SK-MEL-5 (cell line): ENCODE measurements around the gene ZNF41. TPM values are rescaled to one million over a fixed set of nuclear protein-coding genes. Genes with fewer than 3 reads are reported as not detected.
"Not testable (repeated sequence)": the region's sequence is repeated elsewhere in the genome, so short reads cannot be mapped to it uniquely, and the experiment has no call there.

Source experiments
- DNase-seq: peaks from one replicate; pipeline ENCODE4 v3.0.0-alpha.2; 2016; ENCODE audit warnings: low read depth, low spot score
- in situ Hi-C: cut with HindIII; loops from 2 replicates; pipeline ENCODE4 v1.10.0; 2016; ENCODE audit warnings: low sequenced_read_pairs, high pct_unique_total_duplicates, low pct_unique_long_range_greater_than_20kb
- polyA plus RNA-seq, 2 experiments: library from polyadenylated mRNA; depleted of rRNA; stranded (reverse); fragments of >200 nt; gene quantifications; 2 replicates each; pipeline ENCODE4 v1.2.3, GENCODE V29; 2015
- total RNA-seq: library from RNA; depleted of rRNA; stranded (reverse); fragments of >200 nt; shearing (Covaris generic); gene quantifications from 2 replicates; pipeline ENCODE4 v1.2.3, GENCODE V29; 2014; rRNA removed

ZNF41 gene
- 4.5 TPM in 2 replicates for total RNA-seq
- 2.3 and 5.5 TPM in 2 replicates for polyA plus RNA-seq (2015; cell fraction: cytosol; rRNA removed)
- 7.2 and 9.0 TPM in 2 replicates for polyA plus RNA-seq (2015; cell fraction: nucleus; rRNA removed)

DNA sequence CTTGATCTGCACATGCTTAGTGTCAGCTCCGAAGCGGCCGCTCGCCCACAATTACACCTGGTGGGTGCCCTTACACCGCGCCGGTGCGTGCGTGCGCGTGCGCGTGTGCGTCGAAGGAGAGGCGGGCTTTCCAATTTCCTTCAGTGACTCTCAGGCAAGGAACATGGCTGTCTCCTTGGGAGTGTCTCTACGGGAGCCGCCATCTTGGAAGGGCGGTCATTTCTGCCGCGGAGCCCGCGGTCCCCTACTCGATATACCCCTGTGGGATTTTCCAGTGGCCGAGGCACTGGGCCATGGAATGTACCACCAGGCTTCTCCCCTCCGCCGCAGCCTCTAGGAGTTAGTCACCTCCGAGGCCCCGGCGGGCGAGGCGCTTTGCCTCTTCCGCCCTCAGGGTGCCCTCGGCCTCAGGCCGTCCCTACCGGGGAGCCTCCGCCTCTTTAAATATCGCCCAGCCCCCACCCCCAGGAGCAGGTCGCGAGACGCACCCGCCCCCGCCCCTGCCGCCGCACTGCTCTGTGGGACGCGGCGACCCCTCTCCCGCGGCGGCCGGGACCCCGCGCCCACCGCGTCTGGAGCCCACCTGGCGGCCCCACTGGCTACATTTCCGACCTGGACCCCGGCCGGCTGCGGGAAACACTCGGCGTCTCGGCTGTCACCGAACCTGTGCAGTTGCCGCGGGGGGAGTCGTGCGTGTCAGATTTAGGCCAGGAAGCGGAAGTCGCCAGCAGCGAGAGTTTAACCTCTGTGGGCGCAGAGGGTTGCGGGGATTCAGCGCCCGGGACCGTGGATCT is at the start of gene ZNF41:
ZNF41 (minus strand) TSS at position 711 of the 794 bp plus-strand sequence. CDS start 15,741 bp downstream, outside the sequence.
- in situ Hi-C loops: no loop called here

DNA sequence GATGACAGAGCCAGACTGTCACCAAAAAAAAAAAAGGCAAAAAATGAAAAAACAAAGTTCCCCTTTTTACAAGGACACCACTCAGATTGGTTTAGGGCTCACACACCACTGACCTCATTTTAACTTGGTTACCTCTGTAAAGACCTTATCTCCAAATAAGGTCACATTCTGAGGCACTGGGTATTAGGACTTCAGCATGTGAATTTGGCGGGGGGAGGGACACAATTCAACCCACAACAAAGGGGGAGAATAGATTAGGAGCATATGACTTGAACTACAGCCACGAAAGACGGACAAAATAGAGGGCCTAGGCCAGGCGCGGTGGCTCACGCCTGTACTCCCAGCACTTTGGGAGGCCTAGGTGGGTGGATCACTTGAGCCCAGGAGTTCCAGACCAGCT is 47.0 kb upstream of the ZNF41 start:
- in situ Hi-C loops: no loop called here
- DNase-seq: no peak

More for the DNA sequence above, at the start of gene ZNF41:
- peak; percentile 80 for DNase-seq

DNA sequence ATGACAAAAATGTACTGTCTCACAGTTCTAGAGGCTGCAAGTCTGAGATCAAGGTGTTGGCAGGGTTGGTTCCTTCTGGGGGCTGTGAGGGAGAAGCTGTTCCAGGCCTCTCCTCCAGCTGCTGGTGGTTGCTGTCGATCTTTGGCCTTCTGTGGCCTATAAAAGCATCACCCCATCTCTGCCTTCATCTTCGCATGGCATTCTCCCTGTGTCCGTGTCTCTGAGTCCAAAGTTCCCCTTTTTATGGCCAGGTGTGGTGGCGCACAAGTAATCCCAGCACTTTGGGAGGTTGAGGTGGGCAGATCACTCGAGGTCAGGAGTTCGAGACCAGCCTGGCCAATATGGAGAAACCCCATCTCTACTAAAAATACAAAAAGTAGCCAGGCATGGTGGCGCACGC is 46.5 kb upstream of the ZNF41 start:
- no peak for DNase-seq
- in situ Hi-C loops: no loop called here

DNA sequence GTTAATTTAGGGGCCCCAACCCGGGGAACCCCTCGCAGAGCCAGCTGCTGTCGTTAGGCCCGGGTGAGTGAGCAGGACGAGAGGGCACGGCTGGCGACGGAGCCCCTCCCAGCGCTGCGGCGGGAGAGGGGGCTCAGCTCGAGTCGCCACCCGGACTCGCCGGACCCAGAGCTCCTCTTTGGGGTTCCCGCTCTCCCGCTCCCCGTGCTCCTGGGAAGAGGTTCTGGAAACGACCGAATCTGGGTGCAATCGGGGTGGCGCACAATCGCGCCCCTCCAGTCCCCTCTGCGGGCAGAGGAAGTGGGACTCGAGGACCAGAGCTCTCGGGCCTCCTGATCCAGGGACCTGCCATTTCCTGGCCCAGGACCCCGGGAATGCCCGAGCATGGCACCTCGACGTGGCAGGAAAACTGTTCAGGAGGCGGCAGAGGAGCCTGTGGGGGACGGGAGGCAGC is 40.7 kb upstream of the ZNF41 start:
- DNase-seq: no peak
- in situ Hi-C loops: no loop called here

DNA sequence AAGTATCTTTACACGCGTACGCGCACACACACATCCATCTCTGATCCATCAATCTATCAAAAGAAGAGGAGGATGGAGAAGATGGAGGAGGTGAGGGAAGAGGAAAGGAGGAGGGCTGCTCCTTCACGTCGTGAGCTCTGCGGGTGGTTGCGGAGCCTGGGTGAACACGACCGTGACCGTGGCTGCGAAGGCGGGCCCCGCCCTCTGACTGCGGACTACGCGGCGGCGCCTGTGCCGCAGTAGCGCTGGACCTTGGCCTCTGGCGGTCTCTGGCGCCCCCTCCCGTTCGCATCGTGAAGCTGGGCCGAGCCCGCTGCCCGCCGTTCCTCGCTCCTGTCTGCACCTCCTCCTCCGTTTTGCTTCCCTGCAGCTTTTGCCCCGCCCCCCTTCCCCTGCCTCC is 40.3 kb upstream of the ZNF41 start:
- peak; percentile 73 for DNase-seq
- in situ Hi-C loops: no loop called here

DNA sequence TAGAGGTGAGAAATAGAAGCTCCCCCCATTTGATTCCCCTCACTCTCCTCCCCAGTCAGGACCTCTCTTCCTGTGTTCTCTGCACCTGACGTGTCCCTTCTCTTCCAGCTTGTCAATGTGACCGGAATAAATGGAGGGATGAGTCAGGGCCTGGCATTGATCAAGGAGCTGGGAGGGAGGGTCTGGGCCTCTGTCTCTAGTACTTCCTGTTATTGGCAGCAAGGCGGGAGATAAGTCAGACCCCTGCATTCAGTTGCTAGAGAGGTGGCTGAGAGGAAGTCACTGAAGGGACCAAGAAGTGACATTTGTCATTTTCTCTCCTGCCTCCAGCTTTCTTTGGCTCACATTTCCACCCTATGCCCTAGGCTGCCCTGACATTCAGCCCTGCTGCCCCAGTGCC is 35.1 kb upstream of the ZNF41 start:
- DNase-seq: no peak
- in situ Hi-C loops: no loop called here

DNA sequence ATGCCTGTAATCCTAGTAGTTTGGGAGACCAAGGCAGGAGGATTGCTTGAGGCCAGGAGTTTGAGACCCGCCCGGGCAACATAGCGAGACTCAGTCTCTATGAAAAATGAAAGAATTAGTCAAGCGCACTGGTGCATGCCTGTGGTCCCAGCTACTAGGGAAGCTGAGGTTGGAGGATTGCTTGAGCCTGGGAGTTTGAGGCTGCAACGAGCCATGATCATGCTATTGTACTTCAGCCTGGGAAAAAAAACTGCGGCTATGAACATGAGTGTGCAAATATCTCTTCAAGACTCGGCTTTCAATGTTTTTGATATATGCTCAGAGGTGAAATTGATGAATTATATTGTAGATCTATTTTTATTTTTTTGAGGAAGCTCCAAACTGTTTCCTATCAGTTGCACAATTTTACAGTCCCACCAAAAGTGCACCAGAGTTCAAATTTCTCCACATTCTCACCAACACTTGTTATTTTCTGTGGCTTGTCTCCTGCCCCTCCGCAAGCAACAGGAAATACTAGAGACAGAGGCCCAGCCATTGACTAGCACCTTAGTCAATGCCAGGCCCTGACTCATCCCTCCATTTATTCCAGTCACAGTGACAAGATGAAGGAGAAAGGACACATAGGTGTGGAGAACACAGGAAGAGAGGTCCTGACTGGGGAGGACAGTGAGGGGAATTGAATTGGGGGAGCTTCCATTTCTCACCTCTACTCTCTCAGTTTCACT is 33.1 kb upstream of the ZNF41 start:
- no peak for DNase-seq
- in situ Hi-C loops: no loop called here

DNA sequence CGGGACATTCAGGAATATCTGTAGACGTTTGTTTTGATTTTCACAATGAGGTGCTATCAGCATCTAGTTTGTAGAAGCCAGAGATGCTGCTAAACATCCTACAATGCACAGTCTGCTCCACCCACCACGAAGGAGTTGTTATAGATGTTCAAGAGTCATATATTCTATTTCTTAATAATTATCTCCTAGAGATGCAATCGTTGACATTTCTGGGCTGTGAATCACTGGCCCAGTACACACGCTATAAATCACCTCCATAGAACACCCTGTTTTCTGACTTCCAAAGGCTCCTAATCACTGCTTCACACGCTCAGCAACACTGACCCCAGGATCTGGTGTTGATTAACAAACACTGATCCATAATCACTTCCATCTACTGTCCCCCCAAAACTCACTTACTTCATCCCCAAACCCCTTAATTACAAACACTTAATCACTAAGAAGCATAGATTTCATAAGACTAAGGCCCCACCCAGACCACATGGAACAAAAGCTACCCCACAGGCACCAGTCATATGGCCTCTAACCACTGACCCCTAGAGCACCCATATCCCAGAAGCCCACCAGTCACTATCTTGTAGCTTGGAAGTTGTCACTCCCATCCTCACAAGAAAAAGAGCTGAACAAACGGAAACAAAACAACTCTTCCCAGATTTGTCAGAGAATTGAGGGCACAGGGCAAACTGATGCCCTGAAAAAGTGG is 31.7 kb upstream of the ZNF41 start:
- in situ Hi-C loops: no loop called here
- no peak for DNase-seq

DNA sequence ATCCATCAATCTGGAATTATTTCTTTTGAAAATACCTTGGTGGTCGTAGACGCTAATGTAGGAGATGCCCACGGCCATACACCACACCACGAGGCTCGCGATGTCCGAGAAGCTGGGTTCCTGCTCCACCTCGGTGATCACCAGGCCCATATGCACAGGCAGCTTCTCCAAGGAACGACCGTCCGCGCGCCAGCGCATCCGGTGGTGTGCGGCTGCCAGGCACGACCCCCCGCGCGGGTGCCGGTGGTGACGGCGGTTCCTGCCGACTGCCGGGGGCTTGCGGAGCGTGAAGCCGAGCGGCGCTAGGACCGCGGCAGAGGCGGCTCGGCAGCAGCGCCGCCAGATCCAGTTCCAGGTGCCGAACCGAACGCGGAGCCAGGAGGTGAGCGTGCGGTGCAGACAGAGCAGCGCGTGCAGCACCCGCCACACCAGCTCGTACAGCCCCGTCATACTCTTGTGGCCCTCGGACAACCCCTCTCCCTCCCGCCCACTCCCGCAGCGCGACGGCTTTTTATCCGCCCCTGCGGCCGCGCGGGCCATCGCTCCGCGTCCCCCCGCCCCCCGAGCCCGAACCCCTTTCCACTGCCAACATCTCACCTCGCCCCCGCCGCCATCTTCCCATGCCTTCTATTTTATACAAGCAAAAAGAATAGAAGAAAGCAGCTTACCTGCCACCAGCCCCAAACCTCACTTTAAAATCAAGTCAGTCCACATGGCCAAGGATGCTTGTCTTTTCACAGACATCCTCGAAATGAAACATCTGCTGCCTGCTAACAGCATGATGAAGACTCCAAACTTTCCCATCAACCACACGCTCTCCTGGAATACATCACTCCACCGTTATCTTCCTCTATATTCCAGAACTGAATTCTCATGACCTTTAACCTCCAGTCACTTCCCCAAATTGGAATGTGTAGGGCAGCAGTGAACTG is 30.3 kb upstream of the ZNF41 start:
- DNase-seq, in situ Hi-C loops: not testable (repeated sequence)

DNA sequence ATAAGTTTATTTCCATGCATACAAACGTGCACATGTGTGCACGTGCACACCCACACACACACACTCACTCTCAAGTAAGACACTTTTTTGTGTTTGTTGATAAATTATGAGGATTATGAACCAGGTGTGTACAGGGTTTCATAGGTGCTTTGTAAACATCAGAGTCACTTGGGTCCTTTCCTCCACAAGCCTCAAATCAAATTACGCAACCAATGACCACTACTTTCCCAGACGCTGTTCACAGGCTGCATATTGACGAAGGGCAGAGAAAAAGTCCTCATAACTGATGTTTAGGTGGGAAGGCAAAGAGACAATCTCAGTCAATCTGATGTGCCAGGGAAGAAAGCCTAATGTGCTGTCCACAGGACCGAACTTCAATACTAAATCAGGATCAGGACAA is 29.4 kb upstream of the ZNF41 start:
- in situ Hi-C loops, DNase-seq: not testable (repeated sequence)

DNA sequence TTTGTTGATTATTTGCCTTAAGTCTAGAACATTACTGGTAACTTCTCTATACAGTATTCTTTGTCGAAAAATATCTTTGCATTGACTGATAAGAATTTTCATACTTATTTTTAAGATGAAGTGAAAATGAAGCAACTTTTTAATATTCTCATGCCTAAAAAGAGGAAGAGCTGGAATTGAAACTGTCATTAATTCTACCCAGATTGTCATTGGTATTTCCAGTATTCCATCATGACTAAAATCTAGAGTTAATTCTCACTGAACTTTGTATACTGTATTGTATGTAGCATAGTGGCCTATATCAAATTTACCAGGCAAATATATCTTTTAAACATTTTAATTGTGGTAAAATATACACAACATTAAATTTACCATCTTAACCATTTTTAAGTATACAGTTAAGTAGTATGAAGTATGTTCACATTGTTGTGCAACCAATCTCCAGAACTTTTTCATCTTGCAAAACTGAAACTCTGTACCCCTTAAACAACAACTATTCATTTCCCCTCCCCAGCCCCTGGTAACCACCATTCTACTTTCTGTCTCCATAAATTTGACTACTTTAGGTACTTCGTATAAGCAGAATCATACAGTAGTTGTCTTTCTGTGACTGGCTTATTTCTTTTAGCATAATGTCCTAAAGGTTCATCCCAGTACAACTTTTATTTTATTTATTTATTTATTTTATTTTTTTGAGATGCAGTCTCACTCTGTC is 24.3 kb upstream of the ZNF41 start:
- in situ Hi-C loops: no loop called here
- no peak for DNase-seq

DNA sequence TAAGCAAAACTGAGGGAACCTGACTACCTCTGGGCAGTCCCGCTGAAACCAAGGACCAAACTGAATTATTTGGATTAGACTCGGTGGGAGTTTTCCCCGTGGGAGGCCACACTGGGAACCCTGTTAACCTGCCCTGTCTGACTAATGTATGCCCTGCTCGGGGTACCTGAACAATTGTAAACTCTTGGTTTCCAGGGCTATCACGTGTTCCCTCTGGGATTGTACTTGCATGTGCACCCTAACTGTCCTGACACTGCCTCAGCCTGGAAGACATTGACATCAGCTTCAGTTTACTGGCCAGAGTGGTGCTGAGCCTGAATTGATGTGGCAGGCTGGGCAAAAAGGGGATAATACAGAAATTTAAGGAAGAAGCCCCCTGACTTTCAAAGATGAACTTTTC is 20.1 kb upstream of the ZNF41 start:
- no peak for DNase-seq
- in situ Hi-C loops: no loop called here

DNA sequence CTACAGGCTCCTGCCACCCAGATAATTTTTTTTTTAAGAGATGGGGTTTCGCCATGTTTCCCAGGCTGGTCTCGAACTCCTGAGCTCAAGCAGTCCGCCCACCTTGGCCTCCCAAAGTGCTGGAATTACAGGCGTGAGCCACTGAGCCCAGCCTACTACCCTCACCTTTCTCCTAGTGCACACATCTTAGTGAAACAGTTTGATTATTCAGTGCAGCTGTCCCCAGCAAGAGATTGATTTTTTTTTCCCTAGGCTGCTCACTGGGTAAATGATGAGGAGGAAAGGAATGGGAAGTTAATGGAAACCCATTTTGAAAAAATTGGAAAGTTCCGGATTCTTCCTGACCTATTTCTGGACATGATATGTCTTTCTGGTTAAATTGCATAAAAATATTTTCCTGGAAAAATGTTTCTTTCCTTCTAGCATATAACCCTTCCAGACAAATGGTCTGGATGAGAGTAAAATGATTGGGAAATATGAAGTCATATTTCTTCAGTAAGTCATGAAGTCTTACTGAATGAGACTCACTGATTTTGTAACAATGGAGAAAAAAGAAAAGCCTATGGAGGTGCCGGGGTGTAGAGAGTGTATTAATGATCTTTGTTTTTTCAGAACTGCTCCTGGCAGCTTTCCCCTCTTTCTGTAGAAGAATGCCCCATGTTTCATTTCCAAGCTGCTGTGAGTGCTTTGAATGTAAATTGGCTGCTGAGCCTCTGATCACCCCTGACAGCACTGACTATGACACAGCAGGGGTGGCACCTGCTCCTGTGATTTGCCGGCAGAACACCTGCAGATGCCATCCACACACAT is 19.5 kb upstream of the ZNF41 start:
- in situ Hi-C loops: no loop called here
- DNase-seq: no peak

DNA sequence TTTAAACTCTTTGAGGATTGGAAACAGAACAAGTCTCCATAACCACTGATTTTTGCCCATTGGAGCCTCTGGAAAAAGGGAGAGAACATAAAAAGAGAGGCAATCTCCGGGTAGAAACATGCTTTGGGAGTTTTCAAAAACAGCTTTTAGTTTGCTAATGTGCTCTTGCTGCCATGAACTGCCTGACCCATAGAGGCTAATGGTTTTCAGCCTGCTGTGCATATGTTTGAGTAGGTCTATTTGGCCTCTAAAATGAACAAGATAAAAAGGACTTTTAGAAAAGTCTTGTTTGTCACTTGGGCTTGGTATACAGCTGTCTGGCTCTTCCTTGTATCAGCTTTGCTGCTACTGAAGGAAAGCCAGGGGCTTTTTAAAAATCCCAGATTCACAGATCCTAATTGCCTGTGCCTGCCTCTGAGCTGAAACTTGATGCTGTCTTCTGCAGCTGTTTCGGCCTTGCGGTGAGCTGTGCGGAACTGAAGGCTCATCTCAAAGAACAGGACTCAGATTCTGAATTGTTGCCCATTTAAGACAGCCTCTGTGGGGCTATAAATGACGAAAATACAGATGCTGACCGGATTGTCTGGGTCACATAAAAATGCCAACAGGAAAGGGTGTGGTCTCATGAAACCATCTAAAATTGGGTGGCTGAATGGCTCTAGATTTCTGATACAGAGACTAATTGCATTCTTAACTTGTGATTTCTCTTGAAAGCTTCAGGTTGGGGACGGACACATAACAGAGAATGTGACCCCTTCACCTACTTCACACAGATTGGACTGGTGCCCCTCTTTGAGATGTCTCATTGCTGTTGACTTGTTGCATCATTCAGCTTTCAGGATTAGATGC is 18.4 kb upstream of the ZNF41 start:
- DNase-seq: peak; percentile 56
- in situ Hi-C loops: no loop called here

DNA sequence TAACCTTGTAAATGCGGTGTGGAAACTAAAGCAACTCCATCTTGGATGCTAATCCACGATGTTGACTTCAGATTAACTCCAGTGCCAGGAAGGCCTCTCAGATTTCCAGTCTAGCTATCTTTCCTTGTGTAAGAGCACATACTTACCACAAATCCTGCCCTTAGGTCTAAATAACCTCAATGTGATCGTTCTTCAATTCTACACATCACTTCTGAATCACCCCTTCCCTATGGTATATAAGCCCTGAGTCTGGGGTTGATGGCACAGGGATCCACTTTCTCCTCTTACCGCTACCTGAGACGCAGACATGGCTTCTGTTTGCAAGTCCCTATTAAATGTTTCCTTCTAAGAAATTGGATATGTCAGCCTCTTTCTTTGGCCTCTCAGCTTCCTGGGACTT is 17.5 kb upstream of the ZNF41 start:
- no peak for DNase-seq
- in situ Hi-C loops: no loop called here
